ENCODE measurements around the gene PANX3.

PANX3 gene

DNA sequence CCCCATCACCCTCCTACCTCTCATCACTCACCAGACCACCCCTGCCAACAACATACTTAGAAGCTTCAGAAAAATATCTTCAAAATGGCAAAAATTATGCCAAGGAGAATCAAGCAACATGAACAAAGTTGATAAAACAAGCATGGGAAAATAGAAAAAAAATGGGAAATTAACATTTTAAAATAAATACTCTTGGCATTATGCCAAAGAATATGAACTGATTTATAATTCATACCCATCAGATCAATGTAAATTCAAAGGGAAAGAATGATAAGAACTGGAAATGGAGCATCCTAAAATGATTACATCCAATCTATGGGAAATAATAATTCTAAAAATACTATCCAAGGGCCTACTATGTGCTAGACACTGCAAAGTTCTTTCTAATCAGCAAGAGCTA, 50.3 kb downstream of the PANX3 start:
- DNase-seq = no peak

DNA sequence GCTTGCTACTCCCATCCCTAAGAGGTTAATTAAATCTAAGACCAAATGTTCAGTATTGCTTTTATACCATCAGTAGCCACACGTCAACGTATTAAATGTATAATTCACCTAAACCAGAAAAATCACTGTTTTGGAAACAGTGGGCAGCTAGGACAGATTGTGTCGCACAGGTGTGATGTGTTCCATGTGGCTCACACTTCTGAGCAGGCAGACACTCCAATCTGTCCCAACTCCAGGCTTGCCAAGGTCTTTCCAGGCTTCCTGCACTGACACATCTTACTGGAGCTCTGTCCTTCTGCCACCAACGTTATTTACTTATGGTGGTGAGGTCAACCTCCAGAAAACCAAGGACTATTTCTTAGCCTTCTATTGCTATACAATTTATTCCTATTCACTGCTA, 50.9 kb downstream of the PANX3 start:
- no peak for DNase-seq

DNA sequence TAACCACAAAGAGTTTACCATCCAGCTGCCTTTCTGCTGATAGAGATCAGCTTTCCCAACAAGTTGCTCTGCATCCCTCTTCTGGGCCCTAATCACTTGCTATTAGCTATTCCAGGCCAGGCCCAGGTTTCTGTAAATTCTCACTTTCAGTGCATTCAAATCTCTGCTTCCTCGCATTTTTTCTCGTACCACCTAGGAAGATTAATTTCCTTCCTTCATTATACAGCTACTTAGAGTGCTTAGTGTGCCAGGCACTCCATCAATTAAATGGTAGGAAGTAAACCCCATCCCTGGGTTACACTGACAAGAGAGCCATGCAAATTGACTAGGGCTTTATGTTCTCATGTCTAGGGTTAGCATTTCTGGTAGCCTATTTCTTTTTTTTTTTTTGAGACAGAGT, 52.6 kb downstream of the PANX3 start:
- no peak for DNase-seq

DNA sequence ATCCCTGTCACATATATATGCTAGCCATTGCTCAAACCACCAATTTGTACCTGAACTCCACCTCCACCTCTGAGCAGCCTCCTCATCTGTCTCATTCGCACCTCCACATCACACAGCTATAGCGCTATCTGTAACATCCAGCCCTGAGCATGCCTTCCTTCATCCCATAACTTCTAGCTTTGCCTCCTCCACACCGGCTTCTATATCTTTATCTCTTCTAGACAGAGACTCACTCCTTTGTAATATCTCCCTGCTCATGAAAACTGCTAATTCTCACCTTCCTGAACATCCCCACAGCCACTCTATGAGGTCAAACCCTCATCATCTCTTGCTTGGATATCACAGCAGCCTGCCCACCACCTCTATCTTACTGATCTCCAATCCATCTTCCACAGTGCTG, 56.4 kb downstream of the PANX3 start:
- no peak for DNase-seq

DNA sequence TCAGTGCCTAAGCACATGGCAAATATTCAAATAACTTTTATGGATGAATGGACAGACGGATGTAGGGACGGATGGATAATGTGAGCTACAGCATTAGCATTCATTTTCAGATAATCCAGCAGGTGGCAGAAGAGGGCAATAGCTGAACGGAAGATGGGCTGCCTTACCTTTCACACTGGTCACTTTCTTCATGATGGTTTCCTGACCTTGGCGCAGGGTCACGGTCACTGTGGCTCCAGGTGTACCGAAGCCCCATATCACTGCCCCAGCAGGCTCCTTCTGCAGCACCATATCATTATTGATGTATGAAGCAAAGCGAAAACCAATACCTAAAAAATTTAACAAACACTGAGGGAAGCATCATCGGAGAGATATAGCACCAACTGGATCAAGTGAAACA, 58.0 kb downstream of the PANX3 start:
- peak; percentile 27 for DNase-seq
